ENCODE results near the gene LY6G6F. TPM values are rescaled to one million over a fixed set of nuclear protein-coding genes. Genes with fewer than 3 reads are reported as not detected.
"Not testable (repeated sequence)": the region's sequence is repeated elsewhere in the genome, so short reads cannot be mapped to it uniquely, and the experiment has no call there.

The LY6G6F gene
- total RNA-seq, 4 donors from 2014 or later: not detected

DNA sequence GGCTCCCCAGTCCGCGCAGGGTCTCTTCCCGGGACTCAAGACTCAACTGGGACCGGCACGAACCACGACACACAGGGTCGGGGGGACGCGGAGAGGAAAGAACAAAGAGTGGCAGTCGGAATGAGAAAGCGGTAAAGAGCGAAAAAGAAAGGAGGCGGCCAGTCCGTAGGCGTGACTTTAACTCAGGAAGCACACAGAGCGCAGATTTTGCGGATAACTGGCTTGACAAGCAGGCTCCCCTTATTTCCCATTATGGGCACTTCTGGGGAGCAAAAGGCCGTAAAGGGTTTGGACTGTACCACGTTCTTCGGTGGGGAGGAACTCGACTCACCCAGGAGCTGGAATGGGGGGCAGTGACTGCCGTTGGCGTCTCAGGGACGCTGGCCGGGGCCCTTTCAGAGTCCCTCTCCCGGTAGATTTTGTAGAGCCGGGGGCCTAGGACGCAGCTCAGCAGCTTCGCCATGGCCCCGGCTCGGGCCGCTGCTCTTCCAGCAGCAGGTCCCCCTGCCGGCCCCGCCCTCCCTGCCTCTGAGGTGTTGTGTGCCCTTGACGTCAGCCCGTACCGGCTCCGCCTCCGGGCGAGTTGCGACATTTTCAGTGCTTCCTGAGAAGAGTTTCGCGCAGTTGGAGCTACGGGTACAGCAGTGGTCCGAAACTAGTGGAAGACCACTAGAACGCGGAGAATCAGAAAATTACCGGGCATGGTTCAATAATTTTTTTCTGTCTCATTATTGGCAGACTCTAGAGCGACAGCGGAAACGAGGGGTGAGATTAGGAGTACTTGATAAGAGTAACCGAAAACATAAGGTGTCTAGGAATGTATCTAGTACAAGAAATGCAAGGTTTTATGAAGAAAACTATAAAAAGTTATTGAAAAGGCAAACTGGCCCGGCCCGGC is 3.6 kb upstream of the LY6G6F start, which contains the start of gene ABHD16A:
ABHD16A (minus strand) TSS at position 506 of the 898 bp plus-strand sequence; CDS start at position 463, 43 bp downstream.
- Histone ChIP-seq H3K4me1 (peaks cover 21 to 41% (median 32%) of the 10 kb centered on the region in 4 donors), H3K27me3 (no peaks in the 10 kb centered on the region), H3K4me3 (peak within 1 kb of the TSS; percentile 64 to 86 (median 80)), H3K9me3 (no peaks in the 10 kb centered on the region), H3K27ac (replicated peaks in 1 of 4) (peak within 1 kb of the TSS; percentile 90 to 99 (median 97)), H3K36me3 (peaks cover 12 to 29% (median 19%) of the 10 kb centered on the region in 4 donors)
- intact Hi-C loops (cut with DNase I): no loop called here
- DNase-seq (ENCODE audit: extremely low spot score): peak; percentile 100
- WGBS: 2% methylated on average over 46 of the region's 54 CpGs
- no peak for TF ChIP-seq EP300 (IDR thresholded peaks at IDR 0.05)
- peak; percentile 99 to 100 for TF ChIP-seq POLR2AphosphoS5 (IDR thresholded peaks at IDR 0.05)
- TF ChIP-seq POLR2A (IDR thresholded peaks at IDR 0.05; ENCODE audit: low read depth): peak; percentile 99
- TF ChIP-seq, protein P1, sequence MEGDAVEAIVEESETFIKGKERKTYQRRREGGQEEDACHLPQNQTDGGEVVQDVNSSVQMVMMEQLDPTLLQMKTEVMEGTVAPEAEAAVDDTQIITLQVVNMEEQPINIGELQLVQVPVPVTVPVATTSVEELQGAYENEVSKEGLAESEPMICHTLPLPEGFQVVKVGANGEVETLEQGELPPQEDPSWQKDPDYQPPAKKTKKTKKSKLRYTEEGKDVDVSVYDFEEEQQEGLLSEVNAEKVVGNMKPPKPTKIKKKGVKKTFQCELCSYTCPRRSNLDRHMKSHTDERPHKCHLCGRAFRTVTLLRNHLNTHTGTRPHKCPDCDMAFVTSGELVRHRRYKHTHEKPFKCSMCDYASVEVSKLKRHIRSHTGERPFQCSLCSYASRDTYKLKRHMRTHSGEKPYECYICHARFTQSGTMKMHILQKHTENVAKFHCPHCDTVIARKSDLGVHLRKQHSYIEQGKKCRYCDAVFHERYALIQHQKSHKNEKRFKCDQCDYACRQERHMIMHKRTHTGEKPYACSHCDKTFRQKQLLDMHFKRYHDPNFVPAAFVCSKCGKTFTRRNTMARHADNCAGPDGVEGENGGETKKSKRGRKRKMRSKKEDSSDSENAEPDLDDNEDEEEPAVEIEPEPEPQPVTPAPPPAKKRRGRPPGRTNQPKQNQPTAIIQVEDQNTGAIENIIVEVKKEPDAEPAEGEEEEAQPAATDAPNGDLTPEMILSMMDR (IDR thresholded peaks at IDR 0.05): peak in 1 of 3 experiments; percentile 20

DNA sequence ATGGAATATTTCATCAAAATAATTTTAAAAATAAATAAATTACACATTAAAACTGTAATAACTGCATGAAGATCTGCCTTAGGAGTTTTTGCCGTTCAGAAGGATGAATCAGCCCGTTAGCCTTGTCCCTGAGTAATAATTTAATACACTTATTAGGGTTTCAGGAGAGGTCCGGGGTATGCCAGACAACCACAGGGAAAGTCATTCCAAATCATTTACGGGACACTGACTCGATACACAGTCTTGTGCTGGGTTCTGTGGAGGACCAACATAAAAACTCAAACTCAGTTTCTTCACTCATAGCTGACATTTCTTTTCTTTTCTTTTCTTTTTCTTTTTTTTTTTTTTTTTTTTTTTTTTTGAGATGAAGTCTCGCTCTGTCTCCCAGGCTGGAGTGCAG is 735 bp upstream of the LY6G6F start:
- Histone ChIP-seq H3K27me3 (peaks cover 0 to 6% (median 0%) of the 10 kb centered on the region in 4 donors), H3K36me3 (peaks cover 0 to 2% (median under 1%) of the 10 kb centered on the region in 4 donors), H3K27ac (replicated peaks in 1 of 4) (no peak overlapping the region), H3K4me3 (no peak overlapping the region), H3K4me1 (peaks cover 18 to 22% (median 21%) of the 10 kb centered on the region in 4 donors), H3K9me3 (no peaks in the 10 kb centered on the region)
- intact Hi-C loops (cut with DNase I): no loop called here
- WGBS: 86% methylated on average over 6 of the region's 6 CpGs
- DNase-seq (ENCODE audit: extremely low spot score): no peak
- TF ChIP-seq EP300 (IDR thresholded peaks at IDR 0.05) (no peak), POLR2AphosphoS5 (IDR thresholded peaks at IDR 0.05) (no peak), POLR2A (IDR thresholded peaks at IDR 0.05; ENCODE audit: low read depth) (no peak)
- TF ChIP-seq, protein P1 (IDR thresholded peaks at IDR 0.05): no peak

DNA sequence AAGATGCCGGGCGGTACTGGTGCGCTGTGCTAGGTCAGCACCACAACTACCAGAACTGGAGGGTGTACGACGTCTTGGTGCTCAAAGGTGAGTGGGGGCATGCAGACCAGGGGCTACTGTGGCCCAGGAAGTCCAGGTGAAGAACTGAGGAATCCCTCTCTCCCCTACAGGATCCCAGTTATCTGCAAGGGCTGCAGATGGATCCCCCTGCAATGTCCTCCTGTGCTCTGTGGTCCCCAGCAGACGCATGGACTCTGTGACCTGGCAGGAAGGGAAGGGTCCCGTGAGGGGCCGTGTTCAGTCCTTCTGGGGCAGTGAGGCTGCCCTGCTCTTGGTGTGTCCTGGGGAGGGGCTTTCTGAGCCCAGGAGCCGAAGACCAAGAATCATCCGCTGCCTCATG is 1.0 kb downstream of the LY6G6F start:
- H3K4me1 ChIP-seq: peaks cover 4 to 8% (median 6%) of the 10 kb centered on the region in 4 donors
- DNase-seq (ENCODE audit: extremely low spot score): no peak
- peaks cover 0 to 6% (median 0%) of the 10 kb centered on the region in 4 donors for H3K27me3 ChIP-seq
- no peak overlapping the region for H3K4me3 ChIP-seq
- 86% methylated on average over 9 of the region's 10 CpGs for WGBS
- no peaks in the 10 kb centered on the region for H3K9me3 ChIP-seq
- no peak overlapping the region for H3K27ac ChIP-seq (replicated peaks in 1 of 4)
- TF ChIP-seq POLR2A (IDR thresholded peaks at IDR 0.05; ENCODE audit: low read depth): no peak
- no peak for TF ChIP-seq EP300 (IDR thresholded peaks at IDR 0.05)
- H3K36me3 ChIP-seq: no peaks in the 10 kb centered on the region
- intact Hi-C loops (cut with DNase I): no loop called here

DNA sequence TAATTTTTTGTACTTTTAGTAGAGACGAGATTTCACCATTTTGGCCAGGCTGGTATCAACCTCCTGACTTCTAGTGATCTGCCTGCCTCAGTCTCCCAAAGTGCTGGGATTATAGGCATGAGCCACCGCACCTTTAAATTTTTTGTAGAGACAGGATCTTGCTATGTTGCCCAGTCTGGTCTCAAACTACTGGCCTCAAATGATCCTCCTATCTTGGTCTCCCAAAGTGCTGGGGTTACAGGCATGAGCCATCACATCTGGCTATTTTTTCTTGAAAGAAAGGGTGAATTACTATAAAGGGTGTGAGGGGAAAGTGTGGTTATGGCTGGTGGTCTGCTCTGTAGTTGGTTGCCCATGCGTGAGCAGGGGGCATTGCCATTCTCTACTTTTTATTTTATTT is 1.6 kb downstream of the LY6G6F start:
- Histone ChIP-seq H3K4me1 (peaks cover 4 to 8% (median 6%) of the 10 kb centered on the region in 4 donors), H3K27me3 (peaks cover 0 to 6% (median 0%) of the 10 kb centered on the region in 4 donors), H3K9me3 (no peaks in the 10 kb centered on the region), H3K4me3 (no peak overlapping the region), H3K36me3 (no peaks in the 10 kb centered on the region), H3K27ac (replicated peaks in 1 of 4) (no peak overlapping the region)
- TF ChIP-seq, protein P1 (IDR thresholded peaks at IDR 0.05): no peak
- TF ChIP-seq POLR2A (IDR thresholded peaks at IDR 0.05; ENCODE audit: low read depth) (no peak), EP300 (IDR thresholded peaks at IDR 0.05) (no peak), POLR2AphosphoS5 (IDR thresholded peaks at IDR 0.05) (no peak)
- DNase-seq (ENCODE audit: extremely low spot score): no peak
- 88% methylated on average over 3 of the region's 3 CpGs for WGBS
- intact Hi-C loops (cut with DNase I): no loop called here

DNA sequence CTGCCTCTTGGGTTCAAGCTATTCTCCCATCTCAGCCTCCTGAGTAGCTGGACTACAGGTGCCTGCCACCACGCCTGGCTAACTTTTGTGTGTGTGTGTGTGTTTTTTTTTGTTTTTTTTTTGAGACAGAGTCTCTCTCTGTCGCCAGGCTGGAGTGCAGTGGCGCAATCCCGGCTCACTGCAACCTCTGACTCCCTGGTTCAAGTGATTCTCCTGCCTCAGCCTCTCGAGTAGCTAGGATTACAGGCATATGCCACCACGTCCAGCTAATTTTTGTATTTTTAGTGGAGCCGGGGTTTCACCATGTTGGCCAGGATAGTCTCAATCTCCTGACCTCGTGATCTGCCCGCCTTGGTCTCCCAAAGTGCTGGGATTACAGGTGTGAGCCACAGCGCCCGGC is 2.5 kb downstream of the LY6G6F start:
- DNase-seq (ENCODE audit: extremely low spot score); H3K9me3 ChIP-seq; intact Hi-C loops (cut with DNase I); H3K4me3 ChIP-seq; H3K27ac ChIP-seq (replicated peaks in 1 of 4); H3K36me3 ChIP-seq; H3K4me1 ChIP-seq; H3K27me3 ChIP-seq: not testable (repeated sequence)
- 93% methylated on average over 11 of the region's 11 CpGs for WGBS

Measured in esophagus muscularis mucosa (tissue), 4 donors.